Left renal pelvis (tissue), 4 donors: ENCODE results near the gene CAMTA1. TPM values are rescaled to one million over a fixed set of nuclear protein-coding genes. Genes with fewer than 3 reads are reported as not detected.

Experiments used
- DNase-seq, 4 donors: peaks; one replicate each; pipeline ENCODE4 v3.0.0-alpha.2; 2013; ENCODE audit warnings: low read depth in 4 of 4, low spot score in 3 of 4
- polyA plus RNA-seq, 4 donors: library from polyadenylated mRNA; unstranded; fragments of 120-200 nt; gene quantifications; one replicate each; pipeline ENCODE4 v1.2.1, GENCODE V29; 2013; ENCODE audit not compliant: insufficient read length in 4 of 4

CAMTA1 gene
- polyA plus RNA-seq, 4 donors, result 50.7 to 99.9 (median 87.8) TPM

DNA sequence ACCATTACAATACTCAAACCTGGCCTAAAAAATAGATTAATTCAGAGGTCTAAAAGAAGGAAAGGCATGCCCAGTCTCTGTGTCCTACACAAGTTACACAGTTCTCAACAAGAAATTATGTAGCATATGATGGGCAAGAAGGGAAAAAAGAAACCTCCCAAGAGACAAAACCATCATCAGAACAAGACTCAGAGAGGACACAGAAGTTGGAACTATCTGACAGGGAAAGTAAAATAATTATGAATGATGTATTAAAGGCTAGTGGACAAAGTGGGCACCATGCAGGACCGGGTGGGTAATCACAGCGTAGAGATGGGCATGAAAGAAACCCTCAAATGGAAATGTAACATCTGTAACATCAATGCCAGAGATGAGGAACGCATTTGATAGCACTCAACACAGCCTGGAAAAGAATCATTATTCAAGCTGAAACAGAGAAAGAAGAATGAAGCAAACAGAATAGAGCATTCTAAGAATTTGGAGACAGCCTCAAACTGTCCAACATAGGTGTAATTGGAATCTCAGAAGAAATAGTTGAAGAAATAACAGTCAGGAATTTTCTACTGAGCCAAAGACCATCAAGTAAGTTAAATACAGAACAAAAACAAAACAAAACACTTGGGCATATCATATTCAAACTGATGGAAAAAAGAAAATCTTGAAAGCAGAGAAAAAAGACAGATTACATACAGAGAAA lies 1028.6 kb downstream of the CAMTA1 start:
- no peak for DNase-seq

Other genes starting within 250 kb of the CAMTA1 start
- gene NOL9, start 230.9 kb upstream of the CAMTA1 start, polyA plus RNA-seq, result 10 to 100 TPM; 15.5 to 23.1 (median 19.3) TPM
- gene TAS1R1, start 230.1 kb upstream of the CAMTA1 start, polyA plus RNA-seq, result under 1 TPM in 2 of 4 donors, not detected in 2; 0.06 to 0.15 TPM
- gene ZBTB48, start 205.5 kb upstream of the CAMTA1 start, polyA plus RNA-seq, result 10 to 100 TPM; 19.3 to 50.7 (median 27.3) TPM
- 10 to 100 TPM; 11.5 to 18.3 (median 13.3) TPM for gene KLHL21, start 182.6 kb upstream of the CAMTA1 start, polyA plus RNA-seq
- 10 to 100 TPM; 24.5 to 32.8 (median 26.1) TPM for gene PHF13, start 171.7 kb upstream of the CAMTA1 start, polyA plus RNA-seq
- 10 to 100 TPM; 15.1 to 25.8 (median 16.3) TPM for gene THAP3, start 160.6 kb upstream of the CAMTA1 start, polyA plus RNA-seq
- gene DNAJC11, start 83.6 kb upstream of the CAMTA1 start, polyA plus RNA-seq, result 10 to 100 TPM; 31.1 to 73.4 (median 61.8) TPM